Lower lobe of right lung (tissue), 2 donors: ENCODE data around the gene SIK1. TPM values are rescaled to one million over a fixed set of nuclear protein-coding genes. Genes with fewer than 3 reads are reported as not detected.
"Not testable (repeated sequence)": the region's sequence is repeated elsewhere in the genome, so short reads cannot be mapped to it uniquely, and the experiment has no call there.

Experiments
- ATAC-seq, 2 donors: fragments of 200-7000 bp; cut with Tn5 transposase; one replicate each; pipeline ENCODE4 v1.9.1; 2020 to 2022; ENCODE audit warnings: mild to moderate bottlenecking in 2 of 2, moderate library complexity in 2 of 2
- DNase-seq: peaks from one replicate; pipeline ENCODE4 v3.0.0-alpha.2; 2020
- H3K27ac ChIP-seq: fragments of 200-600 bp; one replicate; pipeline ENCODE4 v1.8.0; 2022
- H3K27me3 ChIP-seq: fragments of 200-600 bp; one replicate; pipeline ENCODE4 v1.8.0; 2022; ENCODE audit warnings: low read depth
- H3K36me3 ChIP-seq: fragments of 200-600 bp; one replicate; pipeline ENCODE4 v1.8.0; 2022; ENCODE audit warnings: mild to moderate bottlenecking
- H3K4me1 ChIP-seq: fragments of 200-600 bp; one replicate; pipeline ENCODE4 v1.8.0; 2022
- H3K4me3 ChIP-seq: fragments of 200-600 bp; one replicate; pipeline ENCODE4 v1.8.0; 2022; ENCODE audit warnings: mild to moderate bottlenecking
- H3K9me3 ChIP-seq: fragments of 200-600 bp; one replicate; pipeline ENCODE4 v1.8.0; 2022
- intact Hi-C: fragments of 100-400 bp; cut with DNase I; formaldehyde crosslinking; loops from one replicate; pipeline ENCODE4 v1.11.0; 2022
- total RNA-seq: library from RNA; stranded (reverse); fragmentation: NEBNext Ultra II Directional; extraction: Animal tissue kit (Norgen Biotek cat#: 25700); gene quantifications from one replicate; pipeline ENCODE4 v1.2.1, GENCODE V29; 2021
- TF ChIP-seq, protein P1 (sequence below): fragments of 200-600 bp; IDR thresholded peaks from one replicate; pipeline ENCODE4 v1.8.0; 2022; ENCODE audit warnings: antibody characterized with exemption, mild to moderate bottlenecking
- donor health status: DM: no; HTN: yes; CAD: no; lungs with severe emphysema.

The SIK1 gene
- total RNA-seq, 1 donor from 2014 or later, result 30.1 TPM

DNA sequence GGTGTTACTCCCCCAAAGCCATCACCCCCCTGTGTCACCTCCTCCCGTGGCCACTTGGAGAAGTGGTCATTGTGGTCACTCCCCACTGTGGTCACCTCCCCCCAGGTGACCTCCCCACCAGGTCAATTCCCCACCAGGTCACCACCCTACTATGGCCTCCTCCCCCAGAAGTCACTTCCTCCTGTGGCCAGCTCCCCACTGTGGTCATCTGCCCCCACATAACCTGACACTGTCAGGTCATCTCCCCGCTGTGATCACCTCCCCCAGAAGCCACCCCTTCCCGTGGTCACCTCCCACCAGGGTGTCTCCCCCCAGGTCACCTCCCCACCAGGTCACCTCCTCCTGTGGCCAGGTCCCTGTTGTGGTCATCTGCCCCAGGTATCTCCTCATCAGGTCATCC is 28.9 kb downstream of the SIK1 start:
- H3K36me3 ChIP-seq, H3K27me3 ChIP-seq, H3K4me3 ChIP-seq, H3K9me3 ChIP-seq, intact Hi-C loops, ATAC-seq, H3K27ac ChIP-seq, DNase-seq, H3K4me1 ChIP-seq: not testable (repeated sequence)

DNA sequence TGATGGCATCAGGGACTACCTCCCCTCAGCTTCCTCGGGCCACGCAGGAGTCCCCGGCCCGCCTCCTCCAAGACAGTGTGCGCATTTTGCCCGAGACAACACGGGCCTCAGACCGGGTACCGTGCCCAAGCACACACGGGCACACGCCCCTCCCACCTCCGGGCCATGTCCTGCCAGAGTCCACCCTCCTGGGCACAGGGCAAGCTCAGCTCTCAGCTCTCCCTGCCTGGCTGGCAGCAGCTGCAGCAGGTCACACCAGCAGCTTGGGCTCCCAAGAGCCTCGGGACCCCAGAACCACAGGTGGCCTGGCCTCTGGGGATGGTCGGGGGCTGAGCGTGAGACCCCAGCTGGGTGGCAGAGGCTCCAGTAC is 29.5 kb downstream of the SIK1 start:
- H3K36me3 ChIP-seq, intact Hi-C loops, DNase-seq, ATAC-seq, H3K27me3 ChIP-seq, H3K4me1 ChIP-seq, H3K4me3 ChIP-seq, H3K27ac ChIP-seq, H3K9me3 ChIP-seq: not testable (repeated sequence)

DNA sequence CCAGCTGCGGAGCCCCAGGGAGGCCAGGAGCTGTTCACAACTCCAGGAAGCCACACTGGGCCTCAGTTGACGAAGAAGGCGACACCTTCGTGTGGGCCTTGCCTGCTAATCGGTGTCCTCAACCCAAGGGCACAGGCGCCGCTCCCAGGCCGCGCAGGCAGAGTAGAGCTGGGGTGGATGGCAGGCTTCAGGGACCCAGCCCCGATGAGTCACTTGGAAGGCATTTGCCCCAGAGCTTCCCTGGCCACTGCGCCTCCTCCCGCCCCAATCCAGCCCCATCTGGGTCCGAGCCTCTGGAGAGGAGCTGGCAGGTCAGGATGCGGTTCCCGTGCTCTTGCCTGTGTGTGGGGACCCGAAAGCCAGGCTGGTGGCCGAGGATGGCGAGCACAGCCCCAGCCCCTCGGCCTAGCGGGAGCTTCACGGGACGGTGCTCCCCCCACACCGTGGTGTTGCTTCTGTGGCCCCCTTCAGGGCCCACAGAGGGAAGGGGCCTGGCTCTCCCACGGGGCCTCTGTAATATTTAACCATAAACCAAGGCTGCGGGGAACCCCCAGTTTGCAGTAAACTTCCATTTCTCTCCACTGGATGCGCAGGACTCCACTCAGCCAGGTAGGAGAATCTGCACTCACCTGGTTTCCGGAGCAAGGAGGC is 30.0 kb downstream of the SIK1 start:
- intact Hi-C loops, H3K27me3 ChIP-seq, H3K27ac ChIP-seq, H3K4me3 ChIP-seq, H3K36me3 ChIP-seq, H3K4me1 ChIP-seq, H3K9me3 ChIP-seq, DNase-seq: not testable (repeated sequence)
- peak; percentile 46 to 66 for ATAC-seq

DNA sequence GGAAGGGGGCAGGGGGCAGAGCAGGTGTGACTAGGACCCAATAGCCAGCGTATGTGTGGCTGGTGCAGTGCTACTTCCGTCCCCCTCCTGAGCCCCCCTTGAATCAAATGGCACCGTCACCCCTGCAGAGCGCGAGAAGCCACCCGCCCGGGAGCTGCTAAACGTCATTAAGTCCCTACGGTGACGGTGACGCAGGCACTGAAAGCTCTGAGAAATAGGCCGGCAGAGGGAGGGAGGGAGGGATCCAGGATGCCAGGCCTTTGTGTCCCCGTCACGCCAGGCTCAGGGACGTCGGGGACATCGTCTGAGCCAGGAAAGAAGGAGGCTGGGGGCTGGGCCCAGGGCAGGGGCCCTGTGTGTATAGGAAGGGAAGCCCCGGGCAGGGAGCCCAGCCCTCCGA is 43.6 kb downstream of the SIK1 start:
- peak; percentile 60 to 69 for ATAC-seq
- intact Hi-C loops, result not testable (repeated sequence)

DNA sequence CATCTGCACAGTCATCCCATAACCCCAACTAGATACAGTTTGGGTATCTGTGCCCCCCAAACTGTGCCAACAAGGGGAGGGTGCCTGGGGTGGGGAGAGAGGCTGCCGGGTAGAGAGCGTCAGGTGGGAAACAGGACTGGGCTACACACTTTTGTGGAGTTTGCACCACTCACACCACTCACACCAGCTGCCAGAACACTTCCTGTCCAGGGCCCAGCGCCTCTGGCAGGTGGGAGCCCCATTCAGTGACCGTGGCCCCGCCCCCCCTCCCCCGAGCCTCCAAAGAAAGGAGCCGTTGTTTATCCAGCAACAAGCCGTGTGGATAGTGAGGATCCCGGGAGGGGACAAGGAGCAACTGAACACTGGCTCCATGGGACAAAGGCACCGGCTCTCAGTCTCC is 44.0 kb downstream of the SIK1 start:
- intact Hi-C loops, H3K27ac ChIP-seq, H3K4me3 ChIP-seq, H3K9me3 ChIP-seq, H3K27me3 ChIP-seq, DNase-seq, H3K4me1 ChIP-seq, H3K36me3 ChIP-seq: not testable (repeated sequence)
- peak in 1 of 2 donors; percentile 27 for ATAC-seq

More for the DNA sequence above, 43.6 kb downstream of the SIK1 start:
- not testable (repeated sequence) for H3K27me3 ChIP-seq, H3K36me3 ChIP-seq, H3K4me1 ChIP-seq, H3K9me3 ChIP-seq, H3K27ac ChIP-seq, H3K4me3 ChIP-seq, DNase-seq

DNA sequence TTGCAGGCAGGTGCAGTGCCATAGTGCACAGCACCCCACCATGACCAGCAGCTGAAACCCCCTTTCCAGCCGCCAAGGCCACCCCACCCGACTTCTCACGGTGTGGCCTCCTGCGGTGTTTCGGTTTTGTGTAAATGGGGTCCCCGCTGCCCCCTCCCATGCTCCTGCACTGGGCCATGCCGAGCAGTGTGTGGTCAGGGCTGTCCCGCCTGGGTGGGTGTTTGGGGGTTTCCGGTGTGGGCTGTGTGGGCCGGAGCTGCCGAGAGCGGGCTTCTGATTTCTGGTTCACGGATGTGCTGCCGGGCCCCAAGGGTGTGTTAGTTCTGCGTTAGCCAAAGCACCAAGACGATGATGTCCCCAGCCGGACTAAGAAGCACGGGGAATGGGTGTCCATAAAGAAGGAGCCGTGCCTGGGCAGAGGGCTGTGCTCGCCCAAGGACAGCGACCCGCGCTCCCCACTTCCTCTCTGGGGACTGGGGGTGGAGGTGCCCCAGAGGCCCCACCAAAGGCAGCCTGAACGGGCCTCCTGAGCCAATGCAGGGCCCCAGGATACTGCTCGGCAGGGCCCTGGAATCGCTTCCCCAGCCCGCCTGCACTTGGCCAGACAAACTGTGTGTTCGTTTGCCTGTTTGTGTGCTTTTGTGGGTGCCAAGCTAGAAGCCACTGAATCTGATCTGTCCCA is 45.9 kb downstream of the SIK1 start:
- H3K9me3 ChIP-seq, H3K27ac ChIP-seq, ATAC-seq, intact Hi-C loops, H3K36me3 ChIP-seq, H3K4me1 ChIP-seq, DNase-seq, H3K4me3 ChIP-seq, H3K27me3 ChIP-seq: not testable (repeated sequence)

DNA sequence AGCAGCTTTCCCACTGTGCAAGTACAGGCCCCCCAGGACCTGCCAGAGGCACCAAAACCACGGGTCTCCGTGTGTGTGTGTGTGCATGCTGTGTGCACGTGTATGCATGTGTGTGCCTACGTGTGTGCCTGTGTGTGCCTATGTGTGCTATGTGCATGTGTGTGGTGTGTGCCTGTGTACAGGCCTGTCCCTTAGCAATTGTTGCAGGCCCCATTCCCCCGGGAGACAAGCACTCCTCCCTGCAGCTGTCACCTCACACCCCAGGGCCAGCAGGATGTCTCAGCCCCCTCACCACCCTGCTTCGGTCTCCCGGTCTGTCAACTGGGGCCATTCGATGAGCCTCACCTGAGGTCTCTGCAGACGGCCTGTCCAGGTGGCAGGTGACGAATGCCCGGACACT is 46.6 kb downstream of the SIK1 start:
- H3K4me1 ChIP-seq, H3K36me3 ChIP-seq, H3K4me3 ChIP-seq, DNase-seq, H3K27ac ChIP-seq, H3K9me3 ChIP-seq, intact Hi-C loops, ATAC-seq, H3K27me3 ChIP-seq: not testable (repeated sequence)

DNA sequence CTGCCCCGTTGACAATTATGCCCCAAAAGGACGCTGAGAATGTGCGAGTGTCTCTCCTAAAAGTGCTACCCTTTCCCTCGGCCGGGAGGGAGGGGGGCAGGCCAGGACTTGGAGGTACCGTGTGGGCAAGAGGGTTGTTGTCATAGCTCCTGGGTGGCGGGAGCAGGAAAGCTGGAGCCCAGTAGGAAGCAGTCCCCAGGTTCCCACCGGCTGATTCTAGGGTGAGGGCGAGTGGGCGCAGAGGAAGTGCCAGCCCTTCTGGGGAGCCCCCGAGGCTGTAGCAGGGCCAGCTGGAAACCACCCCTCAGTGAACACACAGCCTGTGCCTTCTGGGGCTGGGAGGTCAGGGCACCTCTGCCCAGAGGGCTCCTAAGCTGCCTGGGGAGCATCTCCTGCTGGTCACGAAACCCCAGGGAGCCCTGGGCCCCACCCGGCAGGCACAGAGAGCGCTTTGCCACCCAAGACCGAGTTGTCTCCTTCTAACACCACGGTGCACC is 47.3 kb downstream of the SIK1 start:
- ATAC-seq, H3K4me1 ChIP-seq, H3K27me3 ChIP-seq, DNase-seq, H3K9me3 ChIP-seq, intact Hi-C loops, H3K4me3 ChIP-seq, H3K27ac ChIP-seq, H3K36me3 ChIP-seq: not testable (repeated sequence)

DNA sequence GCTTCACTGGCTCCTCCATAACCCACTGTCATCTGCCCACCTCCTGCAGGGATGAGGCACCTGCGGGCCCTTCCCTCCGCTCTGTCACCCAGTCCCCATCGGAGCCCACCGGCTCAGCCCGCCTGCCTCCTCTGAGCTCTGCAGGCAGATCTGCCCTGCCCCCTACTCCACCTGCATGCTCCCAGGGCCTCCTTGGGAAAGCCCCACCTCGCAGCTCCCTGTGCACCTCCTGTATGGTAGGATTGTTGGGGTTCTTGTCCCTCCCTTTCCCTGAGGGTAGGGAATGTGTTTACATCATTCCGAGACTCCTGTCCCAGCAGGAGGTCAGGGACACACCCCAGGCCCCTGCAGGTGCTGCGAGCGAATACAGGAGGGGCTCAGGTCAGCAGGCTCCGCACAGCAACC is 50.5 kb downstream of the SIK1 start:
- no peak for DNase-seq
- intact Hi-C loops, result no loop called here
- no peaks in the 10 kb centered on the region for H3K27me3 ChIP-seq
- no peaks in the 10 kb centered on the region for H3K4me1 ChIP-seq
- no peak for ATAC-seq
- TF ChIP-seq, protein P1, sequence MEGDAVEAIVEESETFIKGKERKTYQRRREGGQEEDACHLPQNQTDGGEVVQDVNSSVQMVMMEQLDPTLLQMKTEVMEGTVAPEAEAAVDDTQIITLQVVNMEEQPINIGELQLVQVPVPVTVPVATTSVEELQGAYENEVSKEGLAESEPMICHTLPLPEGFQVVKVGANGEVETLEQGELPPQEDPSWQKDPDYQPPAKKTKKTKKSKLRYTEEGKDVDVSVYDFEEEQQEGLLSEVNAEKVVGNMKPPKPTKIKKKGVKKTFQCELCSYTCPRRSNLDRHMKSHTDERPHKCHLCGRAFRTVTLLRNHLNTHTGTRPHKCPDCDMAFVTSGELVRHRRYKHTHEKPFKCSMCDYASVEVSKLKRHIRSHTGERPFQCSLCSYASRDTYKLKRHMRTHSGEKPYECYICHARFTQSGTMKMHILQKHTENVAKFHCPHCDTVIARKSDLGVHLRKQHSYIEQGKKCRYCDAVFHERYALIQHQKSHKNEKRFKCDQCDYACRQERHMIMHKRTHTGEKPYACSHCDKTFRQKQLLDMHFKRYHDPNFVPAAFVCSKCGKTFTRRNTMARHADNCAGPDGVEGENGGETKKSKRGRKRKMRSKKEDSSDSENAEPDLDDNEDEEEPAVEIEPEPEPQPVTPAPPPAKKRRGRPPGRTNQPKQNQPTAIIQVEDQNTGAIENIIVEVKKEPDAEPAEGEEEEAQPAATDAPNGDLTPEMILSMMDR, result no peak
- no peaks in the 10 kb centered on the region for H3K36me3 ChIP-seq
- H3K9me3 ChIP-seq, result no peaks in the 10 kb centered on the region
- H3K27ac ChIP-seq, result no peak overlapping the region
- H3K4me3 ChIP-seq, result no peak overlapping the region
